HG02973 (cell line): ENCODE measurements around the gene GPC6.

ENCODE experiments used
- ATAC-seq: cut with Tn5 transposase; IDR thresholded peaks from one replicate; pipeline ENCODE4 v1.9.1; 2021; ENCODE audit warnings: moderate library complexity; ENCODE audit not compliant: unreplicated experiment

Gene GPC6

DNA sequence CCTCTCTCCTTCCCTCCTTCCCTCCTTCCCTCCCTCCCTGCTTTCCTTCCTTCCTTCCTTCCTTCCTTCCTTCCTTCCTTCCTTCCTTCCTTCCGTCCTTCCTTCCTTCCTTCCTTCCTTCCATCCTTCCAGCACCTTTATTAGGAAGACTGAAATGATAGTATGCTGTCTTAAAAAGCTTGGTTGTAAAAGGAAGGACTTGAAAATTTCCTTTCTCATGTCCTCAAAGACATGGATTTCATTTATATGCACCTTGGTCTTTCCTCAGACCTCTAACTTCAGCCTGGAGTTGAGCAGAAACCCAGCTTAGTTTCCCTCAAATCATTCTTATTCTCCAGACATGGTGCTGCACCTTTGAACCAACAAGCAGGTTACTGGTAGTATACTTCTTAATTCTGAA lies 141.7 kb downstream of the GPC6 start:
- ATAC-seq: no peak

DNA sequence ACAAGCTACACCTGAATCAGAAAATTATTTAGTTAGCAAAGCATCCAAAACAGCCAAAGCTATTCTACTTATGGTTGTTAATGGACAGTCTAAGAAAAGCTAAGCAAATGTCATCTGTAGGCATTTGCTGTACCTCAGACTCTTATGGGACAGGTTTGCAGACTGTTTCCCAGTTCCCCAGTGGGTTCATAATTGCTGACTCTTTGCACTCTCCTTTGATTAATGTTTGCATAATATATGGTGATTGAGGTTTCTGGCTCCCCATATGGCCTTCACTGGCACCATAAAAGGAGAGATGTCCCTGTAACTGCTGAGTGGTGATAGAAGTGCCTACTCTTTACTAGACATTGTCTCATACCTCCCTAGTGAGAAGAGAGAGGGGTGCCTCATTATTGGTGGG lies 142.1 kb downstream of the GPC6 start:
- no peak for ATAC-seq

DNA sequence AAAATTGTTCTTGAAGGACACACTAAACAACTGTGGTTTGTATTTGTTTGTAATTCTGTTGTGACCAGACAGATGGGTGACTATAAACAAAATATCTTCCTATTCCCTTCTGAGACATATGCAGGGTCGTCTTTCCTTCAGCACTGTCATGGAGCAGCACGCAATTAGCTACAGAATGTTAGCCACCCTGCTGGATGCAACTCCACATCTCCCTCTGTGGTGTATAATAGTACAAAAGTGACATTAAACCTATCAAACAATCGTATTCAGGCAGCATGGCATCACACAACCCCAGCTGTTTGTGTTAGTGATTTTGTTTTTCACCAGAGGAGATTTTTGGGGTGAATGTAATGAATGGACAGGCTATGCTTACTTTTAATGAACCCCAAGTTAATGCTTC lies 146.2 kb downstream of the GPC6 start:
- no peak for ATAC-seq

DNA sequence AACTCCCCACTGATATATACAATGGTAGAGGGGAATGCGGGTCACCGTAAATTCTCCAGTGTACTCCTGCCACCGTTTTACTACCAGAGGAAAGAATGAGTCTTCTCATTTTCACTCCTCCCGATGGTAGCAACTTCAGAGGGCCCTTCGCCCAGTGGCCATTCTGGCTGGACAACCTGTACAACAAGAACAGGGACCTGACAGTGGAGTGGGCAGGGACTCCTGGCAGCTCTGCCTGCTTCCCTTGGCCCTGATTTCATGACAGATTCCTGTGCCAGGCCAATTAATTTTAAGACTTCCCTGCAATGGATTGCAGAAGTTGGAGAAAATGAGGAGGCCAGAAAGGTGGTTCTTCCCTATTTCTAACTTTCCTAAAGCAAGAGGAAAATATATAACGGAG lies 148.9 kb downstream of the GPC6 start:
- ATAC-seq: no peak

DNA sequence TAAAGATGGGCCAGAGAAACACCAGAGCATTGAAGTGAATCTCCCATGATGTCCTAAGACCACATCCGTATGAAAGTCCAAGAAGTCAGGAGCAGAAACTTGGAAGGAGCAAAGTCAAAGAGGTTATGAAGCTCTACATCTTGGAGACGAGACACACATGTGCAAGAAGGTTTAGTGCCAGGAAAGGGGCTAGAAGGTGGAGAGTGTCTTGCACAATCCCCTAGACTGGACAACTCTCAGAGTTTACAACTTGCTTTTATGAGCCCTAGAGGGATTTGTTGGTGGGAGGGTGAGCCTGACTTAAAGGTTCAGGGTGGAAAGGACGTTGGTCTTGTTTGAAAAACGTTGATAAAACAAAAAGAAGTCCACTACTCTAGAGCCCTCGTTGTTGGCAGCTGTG lies 150.6 kb downstream of the GPC6 start:
- ATAC-seq: no peak

- no peak for ATAC-seq
These were observed 151.6 kb downstream of the GPC6 start for GRCh38 chr13:93378184-93378583.

DNA sequence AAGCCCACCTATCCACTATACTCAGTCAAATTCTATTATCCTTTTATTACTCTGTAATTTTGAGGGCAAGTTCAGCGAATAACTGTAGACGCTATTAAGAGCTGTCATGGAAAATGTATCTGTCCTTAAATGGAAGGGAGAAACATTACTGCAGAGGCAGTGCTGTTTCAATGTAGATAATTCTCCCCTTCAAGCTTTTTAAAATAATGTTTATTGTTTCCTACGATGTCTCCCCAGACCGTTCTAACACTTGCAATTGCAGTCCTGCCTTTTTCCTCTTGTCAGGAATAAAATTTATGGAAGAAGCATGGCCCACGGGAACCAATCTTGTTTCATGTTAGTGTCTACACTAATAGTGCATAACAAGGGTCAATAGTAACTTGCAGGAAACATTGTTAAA lies 159.5 kb downstream of the GPC6 start:
- ATAC-seq: no peak

- no peak for ATAC-seq
These were observed 162.1 kb downstream of the GPC6 start for GRCh38 chr13:93388701-93389100.

DNA sequence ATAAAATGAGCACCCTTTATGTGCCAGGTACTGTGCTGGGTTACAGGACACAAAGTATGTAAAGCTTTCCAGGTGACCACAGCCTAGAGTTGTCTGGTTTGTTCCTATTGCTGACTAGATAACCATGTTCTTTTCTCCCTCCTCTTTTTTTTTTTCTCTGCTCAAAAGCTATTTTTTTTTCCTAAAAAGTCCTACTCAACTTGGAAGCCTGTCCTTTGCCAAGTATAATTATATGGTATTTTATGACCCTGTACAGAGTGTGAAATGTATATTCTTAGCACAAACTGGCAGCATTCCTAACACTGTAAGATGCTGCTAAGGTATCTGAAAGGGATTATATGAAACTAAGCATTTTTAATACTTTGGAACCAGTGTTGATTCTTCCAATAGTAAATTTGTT lies 171.0 kb downstream of the GPC6 start:
- no peak for ATAC-seq

DNA sequence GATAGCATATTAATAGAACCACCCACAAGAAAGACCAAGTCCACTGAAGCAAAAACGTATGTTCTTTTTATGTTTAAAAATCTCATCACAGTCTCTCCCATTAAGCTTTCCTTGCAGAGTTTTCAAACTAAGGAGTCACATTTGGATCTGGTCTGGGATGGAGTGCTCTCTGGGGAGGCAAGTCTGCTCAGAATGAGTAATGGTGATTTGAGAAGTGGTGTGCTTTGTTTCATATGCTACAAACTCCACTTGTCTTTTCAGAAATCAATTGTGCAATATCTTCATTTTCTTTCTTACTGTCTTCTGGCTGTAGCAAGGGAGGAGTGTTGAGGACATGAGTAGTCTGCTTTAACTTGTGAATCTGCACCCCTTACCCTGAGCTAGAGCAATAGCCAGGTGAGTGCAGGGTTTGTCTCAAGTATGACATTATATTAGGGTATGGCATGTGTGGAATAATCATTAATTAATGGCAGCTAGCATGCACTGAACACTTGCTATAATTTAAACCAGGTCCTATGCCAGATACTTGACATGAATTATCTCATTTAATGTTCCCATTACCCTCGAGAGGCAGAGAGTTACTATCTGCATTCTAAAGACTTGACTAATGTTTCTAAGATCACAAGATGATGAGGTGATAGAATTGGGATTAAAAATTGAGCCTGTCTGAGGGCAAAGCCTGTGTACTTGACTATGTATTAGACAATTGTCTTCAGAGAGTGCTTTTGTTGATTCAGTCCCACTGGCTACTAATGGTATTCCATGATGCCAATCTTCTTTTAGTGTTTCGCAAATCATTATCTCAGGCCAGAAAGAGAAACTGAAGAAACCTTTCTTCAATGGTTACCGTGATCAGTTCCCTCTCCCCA lies 171.8 kb downstream of the GPC6 start:
- no peak for ATAC-seq

DNA sequence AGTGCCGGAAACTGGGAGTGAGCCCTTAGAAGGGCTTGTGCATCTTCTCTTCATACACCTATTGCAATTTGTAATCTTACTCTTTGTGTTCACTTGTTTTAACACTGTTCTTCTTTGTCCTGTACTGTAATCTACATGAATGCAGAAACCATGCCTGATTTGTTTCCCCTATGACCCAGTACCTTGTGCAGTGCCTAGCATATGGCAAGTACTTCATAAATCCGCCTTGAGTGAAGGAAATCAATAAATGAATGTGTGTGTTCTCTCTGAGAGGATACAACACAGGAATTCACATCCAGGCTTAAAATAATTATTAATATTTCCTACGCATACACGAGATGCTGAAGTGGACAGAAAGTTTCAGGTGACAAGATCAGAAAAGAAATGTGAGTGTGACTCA lies 172.6 kb downstream of the GPC6 start:
- ATAC-seq: no peak

- ATAC-seq: no peak
These were observed 179.5 kb downstream of the GPC6 start for GRCh38 chr13:93406136-93406535.

DNA sequence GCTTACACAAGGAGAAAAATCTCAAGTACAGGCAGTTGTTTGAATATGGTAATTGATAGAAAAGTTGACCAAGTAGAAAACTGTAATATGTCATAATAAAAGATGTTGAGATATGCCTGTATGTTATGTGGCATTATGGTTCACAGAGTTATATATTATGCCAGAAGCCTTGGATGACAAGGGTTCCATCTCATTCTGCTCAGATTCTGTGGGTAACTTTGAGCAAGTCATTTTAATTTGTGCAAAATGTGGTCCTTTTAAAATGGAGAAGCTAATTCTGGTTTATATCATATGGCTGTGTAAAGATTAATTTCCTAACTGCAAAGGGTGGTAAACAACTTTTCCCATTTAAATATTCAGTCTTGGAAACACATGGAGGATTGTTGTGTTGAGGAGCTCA lies 180.9 kb downstream of the GPC6 start:
- no peak for ATAC-seq

- no peak for ATAC-seq
These were observed 182.4 kb downstream of the GPC6 start for GRCh38 chr13:93409001-93409400.

DNA sequence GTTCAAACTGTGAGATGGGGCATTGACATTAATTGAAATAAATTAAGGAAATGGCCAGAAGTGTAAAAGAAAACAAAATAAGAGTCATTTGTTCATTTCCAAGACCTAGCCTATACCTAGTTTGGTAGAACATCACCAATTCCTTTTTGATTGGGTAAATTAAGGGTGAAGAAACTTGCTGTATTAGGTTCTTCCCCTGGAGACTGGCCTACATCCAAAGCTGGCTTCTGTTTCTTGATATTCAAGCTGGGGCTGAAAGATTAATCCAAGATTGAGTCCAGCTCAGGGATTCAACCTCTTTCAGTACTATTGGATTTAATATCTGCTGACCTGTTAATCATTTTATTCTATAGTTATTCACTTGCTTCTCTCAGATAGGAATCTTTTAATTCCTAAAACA lies 183.2 kb downstream of the GPC6 start:
- no peak for ATAC-seq

GRCh38 chr13:93411186-93411680 lies 184.6 kb downstream of the GPC6 start:
- no peak for ATAC-seq

DNA sequence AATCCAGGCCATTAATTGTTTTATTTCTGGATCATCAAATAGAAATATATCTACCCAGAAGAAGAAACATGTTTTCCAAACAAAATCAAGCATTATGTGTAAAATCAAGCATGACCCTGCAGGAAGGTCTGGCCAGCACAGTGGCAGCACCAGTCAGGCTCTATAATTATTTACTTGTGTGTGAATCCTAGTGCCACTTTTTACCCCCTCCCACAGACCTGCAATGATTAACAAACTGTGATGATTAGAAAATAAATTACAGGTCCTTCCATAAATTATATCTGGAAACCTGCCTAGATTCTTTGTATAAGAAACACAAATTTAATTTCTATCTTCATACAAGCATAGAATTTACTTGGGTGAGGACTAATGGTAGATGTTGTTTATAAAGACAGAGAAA lies 186.1 kb downstream of the GPC6 start:
- no peak for ATAC-seq

GRCh38 chr13:93413972-93414717 lies 187.5 kb downstream of the GPC6 start:
- no peak for ATAC-seq

- ATAC-seq: no peak
These were observed 190.2 kb downstream of the GPC6 start for GRCh38 chr13:93416736-93417355.

- no peak for ATAC-seq
These were observed 191.8 kb downstream of the GPC6 start for GRCh38 chr13:93418398-93418797.

- no peak for ATAC-seq
These were observed 193.6 kb downstream of the GPC6 start for GRCh38 chr13:93420206-93420605.

DNA sequence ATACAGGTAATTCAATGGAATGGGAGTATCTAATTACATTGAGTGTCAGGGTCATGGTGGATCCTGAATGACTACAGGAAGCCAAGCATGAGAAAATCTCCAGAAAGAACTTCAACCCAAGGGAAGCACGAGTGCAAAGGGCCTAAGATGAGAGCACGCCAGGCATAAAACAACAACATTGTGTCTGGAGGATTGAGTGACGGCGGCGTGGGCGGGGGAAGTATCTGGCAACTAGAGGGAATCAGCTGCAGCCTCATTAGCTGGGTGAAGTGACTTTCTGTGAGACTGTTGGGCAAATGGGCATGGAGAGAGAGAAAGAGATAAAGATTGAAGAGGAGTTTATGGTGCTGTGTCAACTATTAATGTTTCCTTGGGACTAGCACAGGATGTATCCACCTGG lies 194.3 kb downstream of the GPC6 start:
- no peak for ATAC-seq
